T-helper 2 cell (primary cell): Measurements from ENCODE around the gene NRIP1.
A peak's percentile ranks its signal among the peaks of the same experiment; 100 is the strongest.

Source experiments
- DNase-seq, 5 experiments: peaks; one replicate each; pipeline versions ENCODE4 v3.0.0 to v3.0.0-alpha.2; 2012 to 2022
- total RNA-seq, 2 donors: gene quantifications; one replicate each; lab custom pipeline; 2026; lab: John Stamatoyannopoulos, UW

NRIP1 gene, protein sequence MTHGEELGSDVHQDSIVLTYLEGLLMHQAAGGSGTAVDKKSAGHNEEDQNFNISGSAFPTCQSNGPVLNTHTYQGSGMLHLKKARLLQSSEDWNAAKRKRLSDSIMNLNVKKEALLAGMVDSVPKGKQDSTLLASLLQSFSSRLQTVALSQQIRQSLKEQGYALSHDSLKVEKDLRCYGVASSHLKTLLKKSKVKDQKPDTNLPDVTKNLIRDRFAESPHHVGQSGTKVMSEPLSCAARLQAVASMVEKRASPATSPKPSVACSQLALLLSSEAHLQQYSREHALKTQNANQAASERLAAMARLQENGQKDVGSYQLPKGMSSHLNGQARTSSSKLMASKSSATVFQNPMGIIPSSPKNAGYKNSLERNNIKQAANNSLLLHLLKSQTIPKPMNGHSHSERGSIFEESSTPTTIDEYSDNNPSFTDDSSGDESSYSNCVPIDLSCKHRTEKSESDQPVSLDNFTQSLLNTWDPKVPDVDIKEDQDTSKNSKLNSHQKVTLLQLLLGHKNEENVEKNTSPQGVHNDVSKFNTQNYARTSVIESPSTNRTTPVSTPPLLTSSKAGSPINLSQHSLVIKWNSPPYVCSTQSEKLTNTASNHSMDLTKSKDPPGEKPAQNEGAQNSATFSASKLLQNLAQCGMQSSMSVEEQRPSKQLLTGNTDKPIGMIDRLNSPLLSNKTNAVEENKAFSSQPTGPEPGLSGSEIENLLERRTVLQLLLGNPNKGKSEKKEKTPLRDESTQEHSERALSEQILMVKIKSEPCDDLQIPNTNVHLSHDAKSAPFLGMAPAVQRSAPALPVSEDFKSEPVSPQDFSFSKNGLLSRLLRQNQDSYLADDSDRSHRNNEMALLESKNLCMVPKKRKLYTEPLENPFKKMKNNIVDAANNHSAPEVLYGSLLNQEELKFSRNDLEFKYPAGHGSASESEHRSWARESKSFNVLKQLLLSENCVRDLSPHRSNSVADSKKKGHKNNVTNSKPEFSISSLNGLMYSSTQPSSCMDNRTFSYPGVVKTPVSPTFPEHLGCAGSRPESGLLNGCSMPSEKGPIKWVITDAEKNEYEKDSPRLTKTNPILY (N-terminal part only)
- total RNA-seq = 17.6 to 53.0 reads per million in 2 donors

DNA sequence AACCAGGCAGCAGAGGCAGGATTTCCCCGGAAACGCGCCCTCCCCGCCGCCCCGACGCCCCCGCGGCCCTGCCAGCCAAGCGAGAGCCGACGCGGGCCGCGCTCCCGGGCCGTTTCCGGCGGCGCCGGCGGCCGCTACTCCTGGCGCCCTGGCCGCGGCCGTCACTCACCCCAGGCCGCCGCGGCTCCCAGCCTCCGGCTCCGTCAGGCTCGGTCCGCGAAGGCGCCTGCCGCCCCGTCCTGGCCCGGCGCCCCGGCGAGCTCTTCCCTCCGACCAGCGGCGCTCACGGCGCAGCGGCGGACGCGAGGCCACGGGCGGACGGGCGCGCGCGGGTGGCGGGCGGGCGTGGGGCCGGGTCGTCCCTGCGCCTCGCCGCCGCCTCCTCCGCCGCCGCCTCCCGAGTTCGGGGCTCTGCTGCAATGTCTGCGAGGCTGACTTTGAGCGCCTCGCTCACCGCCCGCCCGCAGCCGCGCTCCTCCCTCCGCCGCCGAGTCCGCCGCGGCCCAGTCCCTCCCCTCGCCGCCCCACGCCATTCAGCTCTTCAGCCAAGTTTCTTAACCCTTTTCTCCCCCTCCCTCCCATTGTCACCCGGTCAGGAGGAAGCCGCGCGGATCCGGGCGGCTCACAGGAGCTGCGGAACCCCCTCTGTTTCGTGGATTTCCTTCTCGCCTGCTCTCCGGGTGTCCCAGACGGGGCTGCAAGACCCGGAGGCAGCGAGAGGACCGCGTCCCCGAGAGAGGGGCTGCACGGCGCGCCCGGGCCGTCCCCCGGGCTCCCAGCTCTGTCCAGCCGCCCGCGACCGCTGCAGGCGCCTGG, at the start of gene NRIP1:
Gene NRIP1 (minus strand): TSS at position 425 of the 816 bp plus-strand sequence. CDS start 96,808 bp downstream, outside the sequence.
- DNase-seq = peak; percentile 36 to 83 (median 60)

DNA sequence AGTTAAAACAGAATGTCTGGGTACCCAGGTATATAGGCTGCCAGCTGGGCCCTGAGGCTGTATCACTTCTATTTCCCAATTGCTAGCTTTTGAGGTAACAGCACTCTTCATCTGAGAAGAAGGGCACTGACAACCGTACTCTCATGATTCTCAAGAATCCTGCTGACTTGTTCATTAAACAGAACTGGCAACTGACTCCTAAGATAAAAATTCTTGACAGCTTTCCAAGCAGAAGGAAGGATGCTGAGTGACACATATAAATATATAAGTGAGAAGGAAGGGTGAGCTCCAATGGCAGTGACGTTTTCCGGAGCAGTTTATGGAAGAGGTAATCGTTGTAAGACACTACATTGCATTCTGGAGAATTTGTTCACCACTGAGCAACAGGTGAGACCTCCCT, 48.1 kb upstream of the NRIP1 start:
- no peak for DNase-seq

DNA sequence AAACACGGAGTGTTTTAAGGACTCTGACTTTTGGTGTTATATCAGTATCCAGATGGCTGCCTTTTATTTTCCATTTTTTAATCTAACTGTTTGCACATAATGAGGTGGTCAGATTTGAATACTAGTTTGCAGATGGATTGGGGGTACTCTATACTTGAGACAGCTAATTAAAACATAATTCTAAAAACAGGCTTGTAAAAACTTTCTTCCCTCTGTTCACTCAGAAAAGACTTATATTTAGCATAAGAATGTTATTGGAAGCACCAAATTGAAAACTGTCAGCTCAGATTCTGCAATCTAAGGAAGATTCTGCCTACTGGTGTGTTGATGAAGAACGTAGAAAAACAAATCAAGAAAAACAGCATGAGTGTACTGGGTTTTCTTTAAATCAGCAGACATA, 44.0 kb upstream of the NRIP1 start:
- no peak for DNase-seq

DNA sequence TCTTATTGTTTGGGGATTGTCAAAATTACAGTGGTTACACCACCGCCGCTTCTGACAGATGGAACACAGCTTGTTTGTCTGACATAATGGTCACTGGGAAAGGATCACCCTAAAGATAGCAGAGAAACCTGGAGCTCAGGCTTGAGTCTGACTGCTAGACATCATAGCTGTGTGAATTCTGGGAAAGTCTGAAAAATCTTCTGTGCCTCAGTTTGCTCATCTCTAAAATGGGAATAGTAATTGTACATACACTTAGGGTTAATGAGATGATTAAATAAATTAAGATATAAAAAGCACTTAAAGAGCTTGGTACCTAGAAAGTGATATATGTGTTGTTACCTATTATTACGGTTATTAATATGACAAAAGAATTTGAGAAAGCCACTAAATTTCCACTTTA, 39.7 kb upstream of the NRIP1 start:
- no peak for DNase-seq

DNA sequence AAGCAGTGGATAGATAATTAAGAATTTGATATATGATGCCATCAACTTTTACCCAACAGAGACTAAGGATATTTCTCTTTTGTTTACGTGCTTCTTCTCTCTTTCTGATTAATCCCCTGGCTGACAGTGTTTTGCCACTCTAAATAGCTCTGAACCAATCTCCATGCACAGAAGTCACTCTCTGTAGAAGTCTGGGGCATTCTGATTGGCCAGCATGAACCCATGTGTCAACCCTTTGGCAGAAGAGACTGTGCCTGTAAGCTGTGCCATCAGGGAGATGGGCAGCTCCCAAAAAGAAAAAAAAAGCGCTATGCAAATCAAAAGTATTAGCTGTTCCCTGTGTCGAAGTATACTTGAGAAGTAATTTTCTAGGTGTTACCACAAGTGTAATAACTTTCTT, 34.1 kb upstream of the NRIP1 start:
- no peak for DNase-seq

DNA sequence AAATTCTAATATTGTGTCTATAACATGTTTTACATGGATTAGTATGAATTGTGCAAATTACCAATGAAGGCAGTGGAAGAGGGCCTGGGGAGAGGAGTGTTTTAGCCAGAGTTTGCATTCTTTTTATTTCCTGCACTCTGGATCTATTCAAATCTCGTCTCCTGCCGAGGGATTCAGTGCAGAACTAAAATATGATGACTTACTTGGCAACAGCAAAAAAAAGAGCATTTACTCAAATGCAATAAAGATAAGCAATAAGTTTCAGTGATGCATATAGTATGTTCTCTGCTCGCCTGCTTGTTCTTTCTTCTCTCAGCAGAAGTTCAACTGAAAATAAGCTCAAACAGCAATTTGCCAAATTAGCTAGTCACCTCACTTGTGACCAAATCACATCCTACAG, 33.4 kb upstream of the NRIP1 start:
- no peak for DNase-seq

DNA sequence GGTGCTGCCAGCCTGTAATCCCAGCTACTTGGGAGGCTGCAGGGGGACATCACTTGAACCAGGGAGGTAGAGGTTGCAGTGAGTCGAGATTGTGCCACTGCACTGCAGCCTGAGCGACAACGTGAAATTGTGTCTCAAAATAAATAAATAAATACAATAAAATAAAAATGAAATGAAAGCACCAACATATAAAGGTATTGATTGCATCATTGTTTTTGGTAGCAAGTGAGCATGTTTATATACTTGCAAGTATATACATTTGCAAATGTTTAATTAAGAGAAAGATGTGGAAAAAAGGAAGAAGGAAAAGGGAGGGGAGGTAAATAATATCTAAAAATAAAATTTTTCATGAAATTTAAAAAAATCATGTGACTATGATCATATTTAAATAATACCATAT, 32.8 kb upstream of the NRIP1 start:
- no peak for DNase-seq

DNA sequence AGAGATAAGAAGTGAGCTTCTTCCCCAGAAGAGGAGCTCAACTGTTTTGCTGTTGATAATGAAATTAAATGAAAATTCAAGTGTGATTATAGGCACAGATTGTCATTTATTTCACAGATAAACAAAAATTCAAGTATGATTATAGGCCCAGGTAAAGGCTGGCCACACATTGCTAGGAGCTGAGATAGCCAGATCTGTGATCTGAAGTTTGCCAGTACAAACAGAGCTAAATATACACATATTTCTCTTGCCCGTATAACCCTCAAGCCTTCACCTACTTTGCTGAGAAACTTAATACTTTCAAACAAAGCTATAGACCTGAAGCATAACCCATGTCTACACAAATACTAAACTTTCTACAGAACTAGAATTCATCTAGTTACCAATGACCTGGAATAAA, 31.3 kb upstream of the NRIP1 start:
- DNase-seq = no peak

DNA sequence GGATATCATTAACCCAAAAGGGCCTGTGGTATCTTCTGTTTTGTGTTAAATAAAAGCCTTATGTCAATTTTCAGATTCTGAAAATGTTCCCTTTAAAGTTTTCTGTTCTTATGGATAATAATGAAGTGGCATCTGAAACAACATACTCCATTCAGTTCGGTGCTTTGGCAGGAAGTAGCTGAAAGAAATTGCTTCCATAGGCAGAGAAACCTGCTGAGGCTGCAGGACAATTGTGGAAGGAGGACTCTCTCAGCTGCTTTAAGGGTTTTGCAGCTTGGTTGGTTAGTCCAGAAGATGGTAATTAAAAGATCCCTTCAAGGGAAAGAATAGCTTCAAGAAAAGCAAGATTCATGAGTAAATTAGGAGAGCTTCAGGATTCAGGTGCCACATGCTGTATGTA, 30.5 kb upstream of the NRIP1 start:
- DNase-seq = no peak

DNA sequence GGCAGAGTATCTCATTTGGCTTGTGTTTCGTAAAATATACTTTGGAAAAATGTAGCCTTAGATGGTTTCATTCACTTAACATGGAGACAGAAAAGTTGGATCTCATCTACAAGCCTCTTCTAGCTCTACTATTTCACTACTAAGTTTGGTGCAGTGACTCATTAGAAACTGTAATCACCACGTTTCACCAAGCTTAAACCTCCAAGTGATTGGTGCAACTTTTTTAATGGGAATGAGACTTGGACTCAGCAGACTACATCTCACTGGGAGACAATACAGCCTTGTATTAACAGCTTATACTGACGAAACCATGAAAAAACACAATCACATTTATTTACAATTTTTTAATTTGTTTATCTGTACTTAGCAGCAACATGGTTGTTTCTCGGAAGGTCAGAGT, 29.9 kb upstream of the NRIP1 start:
- DNase-seq = no peak

DNA sequence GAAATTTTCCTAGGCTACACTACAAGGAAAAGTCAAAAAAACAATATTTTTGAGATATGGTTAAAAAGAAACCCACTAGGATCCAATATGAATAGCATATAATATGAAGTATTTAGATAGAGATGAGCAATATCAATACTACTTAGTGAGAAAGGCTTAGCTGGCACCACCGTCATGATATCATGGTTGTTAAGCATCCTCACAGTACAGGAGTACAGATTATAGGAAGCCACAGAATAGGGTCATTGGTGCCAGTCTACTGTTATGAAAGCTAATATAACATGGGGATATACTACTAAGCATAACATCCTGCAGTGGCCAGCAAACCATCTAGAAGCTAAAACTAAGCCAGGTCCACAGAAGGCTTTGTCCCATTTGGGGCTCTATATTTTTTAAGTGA, 28.4 kb upstream of the NRIP1 start:
- DNase-seq = peak in 1 of 5 experiments; percentile 3

DNA sequence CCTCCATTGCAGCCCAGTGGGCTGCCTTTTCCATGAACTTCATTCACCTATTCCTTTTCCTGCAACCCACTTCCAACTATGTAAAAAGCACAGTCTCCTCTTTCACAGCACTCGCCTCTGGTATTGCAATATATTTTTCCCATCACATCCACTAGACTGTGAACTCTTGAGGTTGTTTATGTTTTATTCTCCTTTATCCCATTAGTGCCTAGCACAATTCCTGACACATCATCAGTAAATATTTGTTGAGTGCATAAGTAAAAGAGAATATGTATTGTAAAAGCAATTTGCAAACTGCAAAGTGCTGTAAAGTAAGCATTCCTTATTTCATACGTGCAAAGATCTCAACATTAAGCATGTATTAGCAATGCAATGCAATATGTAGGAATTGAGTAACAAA, 27.9 kb upstream of the NRIP1 start:
- DNase-seq = no peak

DNA sequence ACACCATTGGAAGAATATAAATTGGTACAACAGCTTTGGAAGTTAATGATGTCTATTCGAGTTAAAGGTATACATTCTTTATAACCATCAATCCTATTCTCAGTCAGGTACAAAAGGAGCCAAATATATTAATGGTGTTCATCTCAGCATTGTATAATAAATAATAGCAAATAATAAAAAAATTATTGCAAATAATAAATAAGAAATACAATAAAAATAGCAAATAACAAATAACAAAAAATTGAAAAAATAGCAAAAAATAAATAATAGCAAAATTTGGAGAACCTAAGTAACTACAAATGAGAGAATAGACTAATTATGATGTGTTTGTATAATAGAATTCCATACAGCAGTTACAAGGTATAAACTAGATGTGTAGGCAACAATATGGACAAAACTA, 25.6 kb upstream of the NRIP1 start:
- DNase-seq = no peak

DNA sequence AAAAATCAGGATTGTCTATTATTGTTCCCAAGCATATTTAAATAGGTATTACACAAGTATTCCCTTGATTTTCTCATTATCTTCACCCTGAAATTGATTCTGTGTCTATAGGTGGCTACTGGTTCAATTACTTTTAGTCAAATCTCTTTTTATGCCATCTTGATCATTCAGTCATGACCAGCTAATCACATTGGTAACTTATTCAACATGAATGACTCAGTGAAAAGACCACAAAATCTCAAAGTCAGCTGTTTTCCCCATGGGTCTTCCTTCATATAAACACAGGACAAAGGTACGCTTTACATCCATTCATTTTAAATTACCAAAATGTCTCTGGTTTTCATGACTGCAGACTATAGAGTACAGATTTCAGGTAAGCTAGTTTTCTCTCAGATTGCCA, 23.7 kb upstream of the NRIP1 start:
- no peak for DNase-seq

DNA sequence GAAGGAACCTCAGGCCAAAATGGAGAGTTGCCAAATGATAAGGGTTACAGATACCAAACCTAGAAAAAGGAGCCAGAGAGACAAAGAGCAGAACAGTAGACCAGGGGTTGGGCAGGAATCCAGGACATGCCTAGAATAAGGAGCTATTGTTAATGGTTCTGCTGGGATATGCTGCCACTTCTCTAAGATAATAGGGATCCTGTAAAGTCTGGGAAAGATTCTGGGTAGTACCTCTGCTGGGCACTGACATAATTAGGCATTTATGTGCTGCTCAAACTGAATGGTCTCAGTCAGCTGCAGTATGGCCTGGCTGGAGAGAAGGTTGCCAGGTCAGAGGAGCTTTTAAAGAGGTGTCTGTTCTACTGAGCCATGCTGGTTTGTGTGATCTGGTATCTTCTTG, 19.9 kb upstream of the NRIP1 start:
- DNase-seq = no peak

DNA sequence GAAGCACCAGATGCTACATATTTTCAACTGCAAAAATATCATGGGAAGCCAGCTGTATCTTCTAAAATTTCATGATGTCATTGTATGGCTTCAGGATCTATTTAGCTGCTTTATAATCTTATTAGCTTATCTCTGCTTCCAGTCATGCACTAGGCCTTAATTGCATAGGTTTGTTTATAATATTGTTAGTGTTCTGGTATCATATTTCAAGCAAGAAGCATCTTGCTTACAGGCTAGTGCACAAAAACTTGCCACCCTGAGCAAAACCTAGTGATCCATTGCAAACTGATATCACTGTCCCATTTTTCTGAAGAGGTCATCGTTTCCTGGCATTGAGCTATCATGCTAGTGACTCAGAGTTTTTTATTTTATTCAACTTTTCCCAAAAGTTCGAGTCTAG, 15.7 kb upstream of the NRIP1 start:
- no peak for DNase-seq

DNA sequence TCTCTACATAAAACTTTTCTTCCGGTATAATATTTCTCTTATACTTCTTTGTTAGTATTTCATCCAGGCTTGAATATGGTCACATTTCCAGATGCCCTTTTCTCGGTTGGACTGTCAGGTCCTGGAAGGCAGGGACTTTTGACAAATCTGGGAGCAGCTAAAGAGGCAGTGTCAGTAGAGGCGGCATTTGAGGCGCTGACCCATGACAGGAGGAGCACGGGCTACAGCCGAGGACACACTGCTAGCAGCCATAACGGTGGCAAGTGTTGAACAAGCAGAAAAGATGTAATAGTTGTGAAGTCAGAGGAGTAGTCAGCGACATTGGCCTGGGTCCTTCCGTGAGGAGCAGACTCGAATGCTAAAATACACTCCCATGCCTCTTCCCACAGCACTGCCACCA, 14.5 kb upstream of the NRIP1 start:
- DNase-seq = no peak

DNA sequence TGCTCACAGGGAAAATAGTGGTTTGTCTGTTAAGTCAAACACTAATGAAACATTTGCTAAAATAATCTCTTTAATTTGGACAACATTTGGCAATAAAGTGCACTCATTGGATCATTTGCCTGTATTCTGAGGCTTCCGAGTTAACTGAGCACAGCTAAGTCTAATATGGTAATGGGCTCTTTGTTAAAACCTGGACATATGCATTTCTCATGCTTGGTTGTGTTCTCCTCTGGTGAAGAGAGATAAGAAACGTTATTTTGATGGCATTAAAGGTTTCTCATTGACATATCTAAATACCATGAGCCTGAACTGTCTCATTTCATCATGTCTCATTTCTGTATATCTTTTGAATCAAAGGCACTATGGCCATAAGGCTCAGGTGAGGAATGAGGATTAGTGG, 13.4 kb upstream of the NRIP1 start:
- DNase-seq = no peak

DNA sequence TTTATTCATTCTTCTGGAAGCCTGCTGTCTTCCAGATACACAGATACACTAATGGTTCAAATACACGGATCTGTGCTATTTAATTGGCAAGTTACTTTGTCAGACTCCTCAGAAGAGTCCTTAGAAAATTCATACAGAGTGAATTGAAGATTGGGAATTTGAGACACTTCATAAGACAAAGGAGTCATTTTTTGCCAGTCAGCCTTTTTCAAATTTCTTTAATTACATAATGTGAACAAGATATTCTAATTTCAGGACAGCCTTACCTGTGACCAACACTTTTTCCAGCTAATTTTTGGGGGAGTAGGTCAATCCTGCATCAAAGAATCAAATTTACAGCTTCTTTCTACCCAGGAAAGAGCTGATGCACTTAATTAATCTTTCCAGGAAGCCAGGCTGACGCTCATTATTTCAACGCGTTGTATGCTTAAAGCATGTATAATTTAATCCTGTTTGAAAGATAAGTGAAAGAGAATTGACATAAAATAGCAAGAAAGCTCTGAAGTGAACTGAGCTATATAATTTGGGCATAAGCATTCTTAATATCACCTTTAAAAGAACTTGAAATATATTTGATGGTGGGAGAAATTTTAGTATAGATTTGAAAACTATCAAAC, 12.8 kb upstream of the NRIP1 start:
- no peak for DNase-seq

DNA sequence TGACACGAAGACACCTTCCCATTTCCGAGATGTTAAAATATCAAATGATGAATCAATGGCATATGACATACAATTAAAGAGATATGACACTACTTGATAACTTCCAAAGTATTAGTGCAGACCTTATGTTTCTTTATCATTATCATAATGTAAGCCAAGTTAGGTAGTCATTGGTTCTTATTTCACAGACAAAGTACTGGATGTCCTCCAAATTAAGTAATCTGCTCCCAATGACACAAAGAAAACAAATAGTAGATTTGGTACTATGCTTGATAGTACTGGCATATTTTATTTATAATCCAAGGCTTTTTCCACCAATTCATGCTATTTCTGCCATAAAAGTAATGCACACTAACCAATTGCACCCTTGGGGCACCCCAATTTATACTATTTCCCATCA, 11.9 kb upstream of the NRIP1 start:
- DNase-seq = no peak

DNA sequence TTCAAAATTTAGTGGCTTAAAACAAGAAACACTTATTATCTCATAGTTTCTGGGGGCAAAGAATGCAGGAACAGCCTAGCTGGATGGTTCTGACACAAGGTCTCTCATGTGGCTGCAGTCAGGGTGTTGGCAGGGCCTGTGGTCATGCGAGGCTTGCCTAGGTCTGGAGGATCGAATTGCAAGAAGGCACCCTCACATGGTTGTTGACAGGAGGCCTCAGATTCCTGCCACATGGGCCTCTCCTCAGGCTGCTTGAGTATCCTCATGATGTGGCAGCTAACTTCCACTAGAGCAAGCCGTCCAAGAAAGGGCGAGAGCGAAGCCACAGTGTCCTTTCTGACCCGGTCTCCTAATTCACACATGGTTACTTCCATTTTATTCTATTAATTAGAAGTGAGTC, 6.2 kb upstream of the NRIP1 start:
- no peak for DNase-seq

DNA sequence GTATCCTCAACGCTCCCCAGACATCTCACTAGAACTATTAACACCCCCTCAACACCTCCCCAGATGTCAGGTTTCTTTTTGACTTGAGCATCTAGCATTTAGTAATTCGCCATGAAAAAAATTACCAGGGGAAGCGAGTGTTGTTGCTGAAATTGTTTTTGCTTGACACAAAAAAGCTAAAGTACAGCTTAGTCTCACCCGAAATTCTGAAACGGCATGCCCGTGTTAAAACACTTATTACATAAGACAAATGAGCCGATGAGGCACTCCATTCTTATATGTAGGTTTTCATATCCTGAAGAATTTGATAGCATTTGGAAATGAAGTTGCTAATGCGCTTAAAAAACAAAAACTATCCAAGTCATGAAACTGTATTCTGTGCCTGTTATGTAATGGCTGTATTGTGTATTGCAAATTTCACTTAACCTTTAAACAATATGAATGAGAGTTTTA, 1.3 kb upstream of the NRIP1 start:
- DNase-seq = no peak
